ENCODE data around the gene TIAM1.

The TIAM1 gene

DNA sequence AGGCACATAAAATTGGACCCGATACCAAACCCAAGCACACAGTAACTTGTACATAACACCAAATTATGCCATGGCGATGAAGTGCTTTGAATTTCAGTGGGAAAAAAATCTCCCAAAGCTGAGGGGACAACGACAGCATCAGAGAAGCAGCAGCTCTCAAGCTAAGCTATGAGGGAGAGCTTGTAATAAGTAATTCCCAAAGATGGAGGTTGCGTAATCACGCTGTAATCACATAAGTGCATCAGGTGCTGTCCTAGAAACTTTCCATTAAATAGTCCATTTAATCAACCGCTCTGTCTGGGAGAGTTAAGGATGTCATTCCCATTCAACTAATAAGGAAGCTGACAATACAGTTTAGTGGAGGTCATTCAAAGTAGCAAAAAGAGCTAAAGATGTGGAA, 268.2 kb downstream of the TIAM1 start:
- Histone ChIP-seq H3K4me1 (no peaks in the 10 kb centered on the region), H3K4me2 (ENCODE audit: low read length) (no peak overlapping the region), H2AFZ (no peak overlapping the region), H3K9ac (no peak overlapping the region), H3K4me3 (ENCODE audit: low read depth, low read length) (no peak overlapping the region), H3K79me2 (no peaks in the 10 kb centered on the region), H3K36me3 (ENCODE audit: control insufficient read depth, insufficient read depth, low read length) (no peaks in the 10 kb centered on the region), H3K27me3 (ENCODE audit: control insufficient read depth, insufficient read depth, low read length) (no peaks in the 10 kb centered on the region), H3K27ac (no peak overlapping the region), H3K9me3 (ENCODE audit: control insufficient read depth, low read length) (no peaks in the 10 kb centered on the region)
- TF ChIP-seq, protein P1, sequence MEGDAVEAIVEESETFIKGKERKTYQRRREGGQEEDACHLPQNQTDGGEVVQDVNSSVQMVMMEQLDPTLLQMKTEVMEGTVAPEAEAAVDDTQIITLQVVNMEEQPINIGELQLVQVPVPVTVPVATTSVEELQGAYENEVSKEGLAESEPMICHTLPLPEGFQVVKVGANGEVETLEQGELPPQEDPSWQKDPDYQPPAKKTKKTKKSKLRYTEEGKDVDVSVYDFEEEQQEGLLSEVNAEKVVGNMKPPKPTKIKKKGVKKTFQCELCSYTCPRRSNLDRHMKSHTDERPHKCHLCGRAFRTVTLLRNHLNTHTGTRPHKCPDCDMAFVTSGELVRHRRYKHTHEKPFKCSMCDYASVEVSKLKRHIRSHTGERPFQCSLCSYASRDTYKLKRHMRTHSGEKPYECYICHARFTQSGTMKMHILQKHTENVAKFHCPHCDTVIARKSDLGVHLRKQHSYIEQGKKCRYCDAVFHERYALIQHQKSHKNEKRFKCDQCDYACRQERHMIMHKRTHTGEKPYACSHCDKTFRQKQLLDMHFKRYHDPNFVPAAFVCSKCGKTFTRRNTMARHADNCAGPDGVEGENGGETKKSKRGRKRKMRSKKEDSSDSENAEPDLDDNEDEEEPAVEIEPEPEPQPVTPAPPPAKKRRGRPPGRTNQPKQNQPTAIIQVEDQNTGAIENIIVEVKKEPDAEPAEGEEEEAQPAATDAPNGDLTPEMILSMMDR (IDR thresholded peaks at IDR 0.05): no peak

DNA sequence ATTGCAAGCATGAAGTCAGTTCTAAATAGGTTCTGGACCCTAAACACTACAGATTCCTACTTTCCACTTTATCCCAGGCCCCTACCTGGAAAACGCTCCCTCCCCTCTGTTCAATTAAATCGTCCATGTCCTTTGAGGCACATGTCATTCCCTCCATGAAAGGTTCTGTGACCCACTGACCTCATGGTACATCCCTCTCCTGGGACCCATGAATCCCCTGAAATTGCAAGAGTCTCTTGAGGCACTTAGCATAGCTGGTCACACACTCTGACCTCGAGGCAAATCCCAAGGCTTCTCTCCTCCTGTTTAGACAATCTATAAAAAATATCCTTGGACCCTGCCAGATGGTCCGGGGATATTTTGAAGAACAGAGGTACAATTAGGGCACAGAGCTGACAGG, 271.5 kb downstream of the TIAM1 start:
- TF ChIP-seq, protein P1 (IDR thresholded peaks at IDR 0.05): no peak
- H3K36me3 ChIP-seq (ENCODE audit: control insufficient read depth, insufficient read depth, low read length): no peaks in the 10 kb centered on the region
- no peak overlapping the region for H3K4me2 ChIP-seq (ENCODE audit: low read length)
- H3K9me3 ChIP-seq (ENCODE audit: control insufficient read depth, low read length): no peaks in the 10 kb centered on the region
- no peak overlapping the region for H3K27ac ChIP-seq
- no peaks in the 10 kb centered on the region for H3K79me2 ChIP-seq
- no peak overlapping the region for H2AFZ ChIP-seq
- no peak overlapping the region for H3K9ac ChIP-seq
- no peaks in the 10 kb centered on the region for H3K4me1 ChIP-seq
- no peaks in the 10 kb centered on the region for H3K27me3 ChIP-seq (ENCODE audit: control insufficient read depth, insufficient read depth, low read length)
- no peak overlapping the region for H3K4me3 ChIP-seq (ENCODE audit: low read depth, low read length)
